SIG-M5 treated with dmso at 0.1 percent for 504 hours (cell line): ENCODE data around the gene CADPS.

Experiments used
- DNase-seq: peaks from one replicate; lab custom pipeline; 2025; ENCODE audit not compliant: unreplicated experiment; lab: John Stamatoyannopoulos, UW

Gene CADPS

GRCh38 chr3:62453448-62453847 is 421.8 kb downstream of the CADPS start:
- DNase-seq, result no peak

- DNase-seq, result no peak
Measured at GRCh38 chr3:62451211-62451887, 423.9 kb downstream of the CADPS start.

DNA sequence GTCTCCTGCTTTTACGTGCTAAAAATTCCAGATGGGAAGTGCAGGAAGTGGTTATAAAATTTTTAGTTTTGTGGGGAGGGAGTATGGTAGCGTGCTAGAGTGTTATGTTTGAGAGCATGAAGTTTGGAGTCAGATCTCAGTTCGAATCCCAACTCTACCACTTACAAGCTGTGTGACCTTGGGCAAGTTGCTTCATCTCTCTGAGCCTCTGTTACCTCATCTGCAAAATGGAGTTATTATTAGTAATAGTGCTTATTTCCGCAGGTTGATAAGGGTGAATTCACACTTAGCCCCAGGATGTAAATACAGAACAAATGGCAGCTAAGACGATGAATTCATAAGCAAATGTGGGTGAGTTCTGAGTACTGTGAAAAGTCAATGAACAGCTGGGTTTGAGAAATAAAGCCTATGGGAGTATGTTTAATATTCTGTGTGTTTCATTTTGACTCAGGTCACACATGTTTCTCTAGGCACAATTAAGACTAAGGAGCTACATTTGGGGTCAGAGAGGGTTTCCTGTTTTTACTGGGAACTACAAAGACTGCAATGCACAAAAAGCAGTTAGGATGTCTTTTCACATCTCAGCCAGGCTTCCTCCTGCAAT is 428.8 kb downstream of the CADPS start:
- DNase-seq, result no peak

DNA sequence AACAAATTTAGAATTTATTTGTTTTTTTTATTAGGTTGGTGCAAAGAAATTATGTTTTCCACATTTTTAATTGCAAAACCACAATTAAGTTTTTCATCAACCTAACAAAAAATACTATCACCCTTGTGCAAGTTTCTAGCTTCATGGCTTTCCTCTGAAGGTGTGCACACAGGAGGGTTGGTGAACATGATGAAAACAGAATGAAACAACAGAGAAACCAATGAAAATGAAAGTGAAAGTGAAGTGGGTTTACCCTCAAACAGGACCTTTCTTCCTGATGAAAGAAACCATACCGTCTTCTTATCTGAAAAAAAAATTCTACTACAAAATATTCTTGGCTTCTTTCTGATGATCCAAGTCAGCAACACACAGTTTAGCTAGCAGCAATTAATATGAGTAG is 429.9 kb downstream of the CADPS start:
- DNase-seq, result no peak

DNA sequence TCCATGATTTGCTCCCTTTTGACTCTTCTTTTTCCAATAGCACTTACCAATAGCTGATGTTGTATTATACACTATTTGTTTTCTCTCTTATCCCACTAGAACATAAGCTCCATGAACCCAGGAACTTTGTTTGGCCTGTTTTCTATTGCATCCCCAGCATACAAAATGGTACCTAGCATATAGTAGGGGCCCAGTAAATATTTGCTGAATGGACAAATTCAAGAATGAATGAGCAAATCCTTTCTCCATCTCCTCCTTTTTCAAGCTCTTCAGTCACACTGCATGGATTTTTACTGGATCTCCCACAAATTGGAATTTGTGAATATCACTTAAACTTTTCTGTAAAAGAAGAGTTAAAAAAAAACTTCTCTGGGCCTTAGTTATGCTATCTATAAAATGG is 435.2 kb downstream of the CADPS start:
- DNase-seq, result no peak

DNA sequence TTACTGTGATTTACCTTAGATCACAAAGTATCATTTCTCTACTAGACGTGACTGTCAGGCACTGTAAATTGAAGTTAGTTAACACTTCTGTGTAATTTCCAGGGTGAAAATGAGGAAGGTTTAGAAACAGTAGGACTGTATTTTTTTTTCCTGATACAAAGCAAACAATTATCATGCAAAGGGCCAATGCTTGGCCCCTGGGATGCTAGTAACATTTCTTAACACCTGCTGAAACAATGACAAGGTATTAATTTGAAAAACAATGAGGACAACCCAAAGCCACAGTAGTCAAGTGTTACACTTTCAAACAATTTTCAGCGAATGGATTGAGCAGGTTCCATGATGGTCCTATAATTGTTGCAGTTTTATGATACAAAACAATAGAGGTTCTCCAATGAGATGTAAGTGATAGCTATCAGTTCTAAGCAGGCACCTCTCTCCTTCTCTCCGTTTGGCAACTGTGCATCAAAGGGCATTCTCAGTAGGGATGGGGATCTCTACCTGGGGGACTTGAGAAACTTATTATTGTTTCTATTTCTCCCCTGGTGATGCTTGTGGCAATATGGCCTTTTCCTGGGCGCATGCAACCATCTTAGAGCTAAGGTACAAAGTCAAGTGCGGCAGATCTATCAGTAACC is 435.9 kb downstream of the CADPS start:
- DNase-seq, result no peak

- no peak for DNase-seq
Measured at GRCh38 chr3:62436785-62437184, 438.4 kb downstream of the CADPS start.

DNA sequence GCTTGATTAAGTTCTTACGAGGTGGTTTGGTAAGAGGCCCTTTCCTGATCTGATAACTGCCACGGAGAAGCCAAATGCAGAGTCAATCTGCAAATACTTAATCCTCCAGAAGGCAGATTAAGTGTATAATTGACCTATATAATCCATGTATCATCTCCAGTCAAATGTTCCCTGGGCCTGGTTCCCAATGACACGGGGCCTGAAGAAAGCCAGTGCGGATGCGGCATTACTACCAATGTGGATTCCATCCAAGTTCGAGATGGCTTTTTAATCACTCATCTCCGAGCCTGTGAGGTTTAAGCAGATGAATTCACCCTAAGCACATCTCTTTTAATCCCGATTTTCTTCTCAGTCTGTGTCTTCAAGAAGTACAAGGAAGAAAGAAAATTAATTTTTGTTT is 441.8 kb downstream of the CADPS start:
- DNase-seq, result no peak

- DNase-seq, result no peak
Measured at GRCh38 chr3:62421207-62421606, 454.0 kb downstream of the CADPS start.

DNA sequence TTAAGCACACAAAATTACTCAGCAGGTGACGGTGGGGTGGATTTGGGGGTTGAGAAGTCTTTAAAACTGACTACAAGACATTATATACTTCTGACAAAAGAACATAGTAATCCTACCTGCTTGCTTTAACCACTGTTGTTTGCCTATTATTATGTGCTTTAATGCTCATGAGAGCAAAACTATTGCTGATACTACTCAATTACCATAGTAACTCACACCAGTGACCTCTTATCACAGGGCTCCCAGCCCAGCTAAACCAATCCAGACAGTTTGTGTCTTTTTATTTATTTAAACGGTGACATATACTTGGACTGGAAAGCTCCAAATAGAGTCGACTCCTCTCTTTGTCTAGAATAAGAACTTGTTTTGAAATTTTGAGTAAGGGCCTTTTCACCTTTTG is 459.1 kb downstream of the CADPS start:
- DNase-seq, result no peak

DNA sequence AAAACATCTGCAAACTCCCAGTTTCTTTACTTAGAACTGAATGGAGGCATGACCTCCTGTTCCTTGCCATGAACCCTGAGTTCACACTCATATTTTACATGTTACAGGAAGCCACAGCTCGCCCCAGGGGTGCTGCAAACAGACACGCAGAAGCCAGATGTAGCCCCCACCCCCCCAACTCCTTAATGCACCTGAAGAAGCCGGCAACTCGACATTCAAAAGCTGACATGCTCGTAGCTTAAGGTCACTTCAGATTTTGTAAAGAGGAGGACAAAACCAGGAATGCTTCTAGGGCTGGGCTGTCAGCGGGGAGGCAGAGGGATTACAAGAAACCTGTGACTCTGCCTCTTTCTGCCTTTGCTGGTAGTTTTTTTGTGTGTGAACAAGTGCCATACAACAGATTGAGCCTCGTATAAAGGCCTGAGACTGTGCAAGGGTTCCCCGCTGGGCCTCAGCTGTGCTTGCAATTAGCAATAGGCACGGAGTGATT is 459.9 kb downstream of the CADPS start:
- no peak for DNase-seq

DNA sequence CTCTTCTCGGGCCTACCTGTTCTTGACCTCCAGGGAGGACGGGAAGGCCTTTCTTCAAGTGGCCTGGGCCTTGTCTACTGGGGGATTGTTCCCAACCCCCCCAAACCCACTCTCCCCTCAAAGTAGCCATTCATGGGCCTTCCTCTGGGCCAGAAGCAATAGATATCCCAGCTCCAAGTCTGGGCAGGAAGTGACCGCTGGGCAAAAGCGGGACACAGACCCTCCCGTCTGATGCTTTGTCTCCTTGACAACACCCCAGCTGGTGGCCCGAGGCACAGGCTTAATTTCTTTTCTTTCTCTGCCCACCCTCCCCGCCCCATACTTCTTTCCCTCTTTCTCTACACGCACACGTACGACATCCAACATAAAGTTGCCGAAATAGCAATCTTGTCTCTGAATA is 460.4 kb downstream of the CADPS start:
- DNase-seq, result no peak

GRCh38 chr3:62413687-62414086 is 461.5 kb downstream of the CADPS start:
- no peak for DNase-seq

DNA sequence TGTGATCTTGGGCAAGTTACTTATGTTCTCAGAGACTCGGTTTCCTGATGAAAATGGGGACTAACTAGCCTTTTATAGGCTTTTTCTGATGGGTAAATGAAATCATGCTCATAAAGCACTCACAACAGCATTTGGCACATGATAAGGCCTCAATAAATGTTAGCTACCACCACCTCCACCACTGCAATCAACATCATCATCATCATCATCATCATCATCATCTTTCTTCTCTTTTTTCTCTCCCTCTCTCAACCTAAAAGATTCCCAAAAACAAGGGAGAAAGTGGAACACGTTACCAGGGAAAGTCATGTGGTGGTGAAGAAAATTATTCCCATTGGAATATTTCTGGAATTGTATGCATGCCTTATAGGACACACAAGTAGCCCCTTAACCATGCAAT is 468.3 kb downstream of the CADPS start:
- DNase-seq, result no peak

GRCh38 chr3:62405566-62405965 is 469.6 kb downstream of the CADPS start:
- DNase-seq, result no peak

- no peak for DNase-seq
Measured at GRCh38 chr3:62405135-62405534, 470.1 kb downstream of the CADPS start.

DNA sequence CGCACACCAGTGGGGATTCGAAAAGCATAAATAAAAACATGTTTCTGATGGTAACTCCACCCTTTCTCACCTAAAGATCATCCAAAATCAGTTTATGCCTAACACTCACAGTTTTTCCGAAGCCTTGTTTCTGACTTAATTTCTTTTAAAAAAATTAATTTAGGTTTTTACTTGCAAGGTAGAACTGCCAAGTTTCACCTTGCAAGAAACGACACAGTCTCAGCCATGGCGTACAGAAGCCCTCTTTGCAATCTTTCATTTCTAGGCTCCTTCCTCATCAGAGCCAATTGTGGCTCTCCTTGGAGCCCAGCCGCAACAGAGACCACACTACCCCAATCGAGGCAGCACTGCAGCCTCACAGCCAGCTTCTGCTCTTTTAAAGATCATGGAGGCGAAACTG is 470.9 kb downstream of the CADPS start:
- DNase-seq, result no peak

- DNase-seq, result no peak
Measured at GRCh38 chr3:62403765-62404164, 471.5 kb downstream of the CADPS start.

DNA sequence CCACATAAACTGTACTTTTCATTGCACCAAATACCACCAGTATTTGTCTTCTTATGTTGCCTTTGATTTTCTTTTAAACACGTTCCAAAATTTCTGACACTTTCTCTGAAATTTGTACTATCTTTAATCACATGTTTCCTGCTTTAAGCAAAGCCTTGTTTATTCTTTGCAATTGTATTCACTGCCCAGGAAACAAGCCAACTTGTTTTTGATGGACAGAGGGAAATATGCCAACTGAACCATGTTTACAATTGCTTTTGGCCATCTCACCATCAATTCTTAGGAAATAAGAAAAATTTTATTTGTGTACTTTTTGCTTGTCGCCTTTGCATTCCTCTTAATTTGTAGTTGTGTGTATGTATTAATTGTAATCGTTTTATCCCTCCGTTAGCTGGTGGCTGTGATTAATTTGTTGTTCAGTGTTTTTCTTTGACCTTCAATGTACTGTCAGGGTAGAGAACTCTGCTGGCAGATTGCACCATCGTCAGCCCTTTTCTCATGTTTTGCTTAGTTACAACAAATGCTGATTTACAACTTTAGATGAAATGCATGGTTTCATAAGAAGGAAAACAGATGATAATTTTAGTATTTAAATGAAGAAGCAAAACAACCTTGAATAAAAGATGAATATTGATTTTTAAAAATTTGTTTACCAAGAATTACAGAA is 482.5 kb downstream of the CADPS start:
- DNase-seq, result no peak

DNA sequence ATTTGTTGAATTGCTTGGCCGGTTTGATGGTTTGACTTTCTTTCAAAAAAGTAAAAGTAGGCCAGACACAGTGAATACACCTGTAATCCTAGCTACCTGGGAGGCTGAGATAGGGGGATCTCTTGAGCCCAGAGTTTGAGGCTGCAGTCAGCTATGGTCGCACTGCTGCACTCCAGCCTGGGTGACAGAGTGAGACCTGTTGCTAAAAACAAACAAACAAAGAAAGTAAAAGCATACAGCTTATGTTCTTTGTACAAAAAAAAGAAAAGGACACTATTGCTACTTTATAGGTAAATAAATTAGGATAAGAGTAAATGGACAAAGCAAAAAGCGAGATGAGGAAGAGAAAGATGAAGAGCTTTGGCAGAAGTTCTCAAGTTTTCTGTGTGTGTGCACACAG is 488.0 kb downstream of the CADPS start:
- DNase-seq, result no peak

- DNase-seq, result no peak
Measured at GRCh38 chr3:62379321-62379798, 495.9 kb downstream of the CADPS start.

GRCh38 chr3:62378921-62379320 is 496.3 kb downstream of the CADPS start:
- no peak for DNase-seq
